ENCODE results near the gene URB1.

- TF ChIP-seq POLR2A (IDR thresholded peaks at IDR 0.05) (no peak), CTCF (IDR thresholded peaks at IDR 0.05) (peak in 1 of 4 experiments; percentile 33)
Observed at GRCh38 chr21:32351428-32351827, 41.4 kb downstream of the URB1 start.
